Measurements from ENCODE around the gene ZMYND8.
"Not testable (repeated sequence)": the region's sequence is repeated elsewhere in the genome, so short reads cannot be mapped to it uniquely, and the experiment has no call there.

The ZMYND8 gene

GRCh38 chr20:47356526-47357295 is at the start of gene ZMYND8:
TSS of gene ZMYND8 (minus strand) at chr20:47356699. CDS start at chr20:47356670, 29 bp downstream.
- no peak for TF ChIP-seq CTCF (conservative IDR thresholded peaks at IDR 0.05; ENCODE audit: control insufficient read depth, insufficient read depth, low read depth, low read length)

GRCh38 chr20:47405775-47406325 is 49.4 kb upstream of the ZMYND8 start:
- no peak for DNase-seq (ENCODE audit: low read depth)
- no peak overlapping the region for H3K4me3 ChIP-seq (ENCODE audit: control insufficient read depth, low read depth, low read length)
- no peak for TF ChIP-seq CTCF (conservative IDR thresholded peaks at IDR 0.05; ENCODE audit: control insufficient read depth, insufficient read depth, low read depth, low read length)

More at GRCh38 chr20:47356526-47357295, at the start of gene ZMYND8:
- peak within 1 kb of the TSS; percentile 55 for H3K4me3 ChIP-seq (ENCODE audit: control insufficient read depth, low read depth, low read length)
- DNase-seq (ENCODE audit: low read depth): peak; percentile 92

GRCh38 chr20:47400685-47401084 is 44.2 kb upstream of the ZMYND8 start:
- DNase-seq (ENCODE audit: low read depth): no peak
- TF ChIP-seq CTCF (conservative IDR thresholded peaks at IDR 0.05; ENCODE audit: control insufficient read depth, insufficient read depth, low read depth, low read length): no peak
- no peak overlapping the region for H3K4me3 ChIP-seq (ENCODE audit: control insufficient read depth, low read depth, low read length)

- no peak for DNase-seq (ENCODE audit: low read depth)
- TF ChIP-seq CTCF (conservative IDR thresholded peaks at IDR 0.05; ENCODE audit: control insufficient read depth, insufficient read depth, low read depth, low read length): no peak
- no peak overlapping the region for H3K4me3 ChIP-seq (ENCODE audit: control insufficient read depth, low read depth, low read length)
Measured at GRCh38 chr20:47397652-47398301, 41.3 kb upstream of the ZMYND8 start.

GRCh38 chr20:47396762-47397476 is 40.4 kb upstream of the ZMYND8 start:
- DNase-seq (ENCODE audit: low read depth): no peak
- TF ChIP-seq CTCF (conservative IDR thresholded peaks at IDR 0.05; ENCODE audit: control insufficient read depth, insufficient read depth, low read depth, low read length): no peak

GRCh38 chr20:47393796-47394514 is 37.5 kb upstream of the ZMYND8 start:
- not testable (repeated sequence) for DNase-seq (ENCODE audit: low read depth); H3K4me3 ChIP-seq (ENCODE audit: control insufficient read depth, low read depth, low read length)

More at GRCh38 chr20:47396762-47397476, 40.4 kb upstream of the ZMYND8 start:
- no peak overlapping the region for H3K4me3 ChIP-seq (ENCODE audit: control insufficient read depth, low read depth, low read length)
